Mammary epithelial cell (primary cell): ENCODE measurements around the gene ASB2.

Source experiments
- CTCF ChIP-seq, 2 donors: IDR thresholded peaks in 1 of 2; conservative IDR thresholded peaks in 1 of 2; 2 replicates each; pipeline ENCODE4 v1.5.1; 2011 to 2012; ENCODE audit warnings: inconsistent platforms in 2 of 2, low read length in 2 of 2, mild to moderate bottlenecking in 2 of 2, control low read depth in 1 of 2, low read depth in 1 of 2; ENCODE audit not compliant: insufficient read depth in 1 of 2; ENCODE audit errors: extremely low read depth in 1 of 2
- EZH2 ChIP-seq: IDR thresholded peaks from 2 replicates; pipeline ENCODE4 v1.6.1; 2012; ENCODE audit warnings: low read length, inconsistent platforms, borderline replicate concordance

GRCh38 chr14:93960774-93961438, 15.5 kb downstream of the ASB2 start:
- TF ChIP-seq CTCF (conservative IDR thresholded peaks at IDR 0.05 in 1 of 2, IDR thresholded peaks at IDR 0.05 in 1 of 2; ENCODE audit: extremely low read depth in 1 of 2, insufficient read depth in 1 of 2, low read depth in 1 of 2, low read length in 2 of 2) (no peak), EZH2 (no peak)
